SW480 (cell line): ENCODE measurements around the gene DMPK.
"Not testable (repeated sequence)": the region's sequence is repeated elsewhere in the genome, so short reads cannot be mapped to it uniquely, and the experiment has no call there.

Experiments
- DNase-seq: peaks from one replicate; pipeline ENCODE4 v3.0.0-alpha.2; 2016; ENCODE audit warnings: low spot score

DMPK gene

GRCh38 chr19:45739498-45740439, 42.5 kb downstream of the DMPK start:
- DNase-seq: peak; percentile 25

GRCh38 chr19:45733160-45733810, 49.0 kb downstream of the DMPK start, which contains the start of gene MEIOSIN:
Gene MEIOSIN, plus strand, starts transcription at chr19:45733439. Its CDS starts 1,938 bp downstream, at chr19:45735377.
- no peak for DNase-seq

GRCh38 chr19:45730368-45731288, 51.7 kb downstream of the DMPK start, which contains the start of gene FBXO46:
Gene FBXO46, minus strand, starts transcription at chr19:45730896. Its CDS starts 17,401 bp downstream, at chr19:45713495.
- peak; percentile 99 for DNase-seq

- DNase-seq: peak; percentile 33
Observed at GRCh38 chr19:45729800-45730290, 52.4 kb downstream of the DMPK start.

GRCh38 chr19:45728683-45729082, 53.6 kb downstream of the DMPK start:
- DNase-seq: not testable (repeated sequence)

- not testable (repeated sequence) for DNase-seq
Observed at GRCh38 chr19:45720065-45720464, 62.2 kb downstream of the DMPK start.
